Neural progenitor cell (in vitro differentiated cells): ENCODE data around the gene EFCAB11.

Experiments used
- CTCF ChIP-seq: fragments of 200-600 bp; sonication (generic); IDR thresholded peaks from 2 replicates; pipeline ENCODE4 v1.5.1; 2017; ENCODE audit warnings: antibody characterized with exemption, mild to moderate bottlenecking
- EZH2 ChIP-seq: fragments of 200-600 bp; sonication (generic); IDR thresholded peaks from 2 replicates; pipeline ENCODE4 v1.6.1; 2017; ENCODE audit warnings: antibody characterized with exemption, mild to moderate bottlenecking, moderate library complexity

GRCh38 chr14:89957791-89958190, 3.3 kb upstream of the EFCAB11 start:
- TF ChIP-seq CTCF (no peak), EZH2 (no peak)
